ENCODE results near the gene CCER1.

DNA sequence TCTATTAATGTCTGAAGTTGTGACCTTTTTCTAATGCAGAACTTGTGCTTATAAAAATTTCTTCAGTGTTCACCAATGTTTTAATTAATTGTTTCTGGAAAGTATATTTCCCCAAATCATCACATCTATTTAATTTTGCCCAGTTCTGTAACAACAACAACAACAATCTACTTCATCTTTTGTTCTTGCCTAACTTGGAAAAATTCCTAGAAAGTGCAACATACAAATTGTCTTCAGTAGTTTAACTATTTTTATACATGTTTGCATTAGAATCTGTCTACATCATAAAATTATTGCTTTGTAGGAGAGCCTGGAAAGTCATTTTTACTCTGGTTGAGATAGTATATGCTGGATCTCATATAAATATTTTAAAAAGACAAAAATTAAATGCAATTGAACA lies 38.5 kb downstream of the CCER1 start:
- TF ChIP-seq CTCF (conservative IDR thresholded peaks at IDR 0.05 in 1 of 2, IDR thresholded peaks at IDR 0.05 in 1 of 2; ENCODE audit: extremely low read depth in 1 of 2, insufficient read depth in 1 of 2, low read depth in 1 of 2, low read length in 2 of 2) (no peak), EZH2 (IDR thresholded peaks at IDR 0.05; ENCODE audit: borderline replicate concordance, low read length) (no peak)

Measured in mammary epithelial cell (primary cell).